H1 (cell line): ENCODE results near the gene GABPB1. TPM values are rescaled to one million over a fixed set of nuclear protein-coding genes. Genes with fewer than 3 reads are reported as not detected.

Experiments
- CTCF ChIA-PET: fragments of 300-600 bp; sonication (Branson Sonifier 250); formaldehyde crosslinking; loops from one replicate; lab custom pipeline; 2021; ENCODE audit not compliant: partially characterized antibody; lab: Charles Lee
- POLR2A ChIA-PET: fragments of 300-600 bp; sonication (Branson Sonifier 250); formaldehyde crosslinking; loops from one replicate; lab custom pipeline; 2021; ENCODE audit warnings: inconsistent platforms; ENCODE audit not compliant: partially characterized antibody; lab: Charles Lee
- DNase-seq, 2 experiments: peaks; one replicate each; pipeline versions ENCODE4 v3.0.0 to v3.0.0-alpha.2; 2010 to 2022; ENCODE audit warnings: low spot score in 2 of 2, low read depth in 1 of 2, mixed read lengths in 1 of 2
- FAIRE-seq: peaks from 2 replicates; lab custom pipeline; 2011; peaks lifted over from hg19 to GRCh38; lab: Jason Lieb, UNC
- H2AFZ ChIP-seq: 2 replicates; pipeline ENCODE4 v1.8.1; 2012; ENCODE audit warnings: low read length, inconsistent platforms
- H2AK5ac ChIP-seq: 2 replicates; pipeline ENCODE4 v1.6.1; 2013; ENCODE audit warnings: low read depth, low read length
- H2BK120ac ChIP-seq: replicated peaks from 2 replicates; pipeline ENCODE3; 2013; ENCODE audit warnings: low read depth, low read length, inconsistent platforms
- H2BK12ac ChIP-seq: 2 replicates; pipeline ENCODE4 v1.6.1; 2013; ENCODE audit warnings: low read depth, low read length
- H2BK15ac ChIP-seq: 2 replicates; pipeline ENCODE4 v1.6.1; 2013; ENCODE audit warnings: low read length
- H2BK20ac ChIP-seq: 2 replicates; pipeline ENCODE4 v1.6.1; 2013; ENCODE audit warnings: low read length
- H2BK5ac ChIP-seq: 2 replicates; pipeline ENCODE4 v1.6.1; 2013; ENCODE audit warnings: low read depth, low read length
- H3K14ac ChIP-seq: 2 replicates; pipeline ENCODE4 v1.6.1; 2013; ENCODE audit warnings: inconsistent platforms; ENCODE audit not compliant: insufficient read length
- H3K18ac ChIP-seq: 2 replicates; pipeline ENCODE4 v1.6.1; 2013; ENCODE audit warnings: low read length; ENCODE audit errors: extremely low read depth
- H3K23ac ChIP-seq: 2 replicates; pipeline ENCODE4 v1.6.1; 2013; ENCODE audit warnings: inconsistent platforms; ENCODE audit not compliant: insufficient read length
- H3K23me2 ChIP-seq: 2 replicates; pipeline ENCODE4 v1.6.1; 2013; ENCODE audit warnings: low read depth, low read length
- H3K27ac ChIP-seq: 2 replicates; pipeline ENCODE4 v1.6.1; 2011; ENCODE audit warnings: low read depth, low read length, inconsistent platforms
- H3K27me3 ChIP-seq, 4 experiments: replicated peaks in 1 of 4; 1 replicate in 1 of 4; 2 replicates in 3 of 4; pipeline versions ENCODE4 v1.6.1 to v1.8.1; 2011 to 2013; ENCODE audit warnings: low read length in 3 of 4, mild to moderate bottlenecking in 3 of 4, inconsistent platforms in 2 of 4, mixed read lengths in 2 of 4, moderate library complexity in 1 of 4; ENCODE audit not compliant: control insufficient read depth in 3 of 4, insufficient read depth in 3 of 4; ENCODE audit errors: extremely low read depth in 1 of 4
- H3K36me3 ChIP-seq, 4 experiments: 2 replicates each; pipeline versions ENCODE4 v1.6.1 to v1.8.1; 2011 to 2013; ENCODE audit warnings: mild to moderate bottlenecking in 4 of 4, low read length in 3 of 4, moderate library complexity in 2 of 4, control low read depth in 1 of 4, inconsistent platforms in 1 of 4; ENCODE audit not compliant: insufficient read depth in 4 of 4, control insufficient read depth in 2 of 4
- H3K4ac ChIP-seq: replicated peaks from 2 replicates; pipeline ENCODE3; 2013; ENCODE audit warnings: low read length, low read depth, mixed read lengths, inconsistent platforms; ENCODE audit not compliant: insufficient read length
- H3K4me1 ChIP-seq, 4 experiments: replicated peaks in 1 of 4; 1 replicate in 1 of 4; 2 replicates in 3 of 4; pipeline versions ENCODE4 v1.6.1 to v1.8.1; 2011 to 2013; ENCODE audit warnings: low read length in 3 of 4, inconsistent platforms in 2 of 4, mixed read lengths in 1 of 4; ENCODE audit not compliant: insufficient read depth in 4 of 4, control insufficient read depth in 3 of 4
- H3K4me2 ChIP-seq, 2 experiments: 2 replicates each; pipeline versions ENCODE4 v1.6.1 to v1.8.1; 2011 to 2013; ENCODE audit warnings: low read depth in 2 of 2, low read length in 2 of 2, control low read depth in 1 of 2, inconsistent platforms in 1 of 2, mild to moderate bottlenecking in 1 of 2; ENCODE audit not compliant: insufficient read depth in 1 of 2
- H3K4me3 ChIP-seq, 4 experiments: fragments of 200-600, 300-600 bp in 1 of 4; sonication (generic), shearing (Covaris generic), sonication (Bioruptor Twin) in 1 of 4; 2 replicates each; pipeline versions ENCODE4 v1.5.1 to v1.8.1; 2011 to 2016; ENCODE audit warnings: low read length in 4 of 4, low read depth in 3 of 4, control low read depth in 2 of 4, inconsistent platforms in 2 of 4, mild to moderate bottlenecking in 2 of 4, mixed read lengths in 1 of 4, moderate library complexity in 1 of 4; ENCODE audit not compliant: insufficient read depth in 2 of 4; ENCODE audit errors: extremely low read depth in 1 of 4
- H3K56ac ChIP-seq: replicated peaks from 2 replicates; pipeline ENCODE3; 2013; ENCODE audit warnings: low read depth, mild to moderate bottlenecking, mixed read lengths, low read length, inconsistent platforms; ENCODE audit not compliant: insufficient read length
- H3K79me1 ChIP-seq: 2 replicates; pipeline ENCODE4 v1.6.1; 2013; ENCODE audit warnings: low read depth, low read length, control low read depth
- H3K79me2 ChIP-seq, 2 experiments: 2 replicates each; pipeline versions ENCODE4 v1.6.1 to v1.8.1; 2012 to 2013; ENCODE audit warnings: low read length in 2 of 2, mild to moderate bottlenecking in 2 of 2, inconsistent platforms in 1 of 2; ENCODE audit not compliant: insufficient read depth in 2 of 2, control insufficient read depth in 1 of 2
- H3K9ac ChIP-seq, 4 experiments: replicated peaks in 1 of 4; 1 replicate in 1 of 4; 2 replicates in 3 of 4; pipeline versions ENCODE4 v1.6.1 to v1.8.1; 2011 to 2013; ENCODE audit warnings: low read depth in 3 of 4, low read length in 3 of 4, control low read depth in 2 of 4, mild to moderate bottlenecking in 2 of 4, moderate library complexity in 2 of 4, inconsistent platforms in 1 of 4; ENCODE audit errors: extremely low read depth in 1 of 4
- H3K9me3 ChIP-seq, 2 experiments: 2 replicates each; pipeline versions ENCODE4 v1.6.1 to v1.8.1; 2012 to 2013; ENCODE audit warnings: mild to moderate bottlenecking in 2 of 2, moderate library complexity in 2 of 2, control low read depth in 1 of 2, inconsistent platforms in 1 of 2, low read depth in 1 of 2, low read length in 1 of 2, mixed read lengths in 1 of 2; ENCODE audit not compliant: insufficient read depth in 2 of 2
- H4K20me1 ChIP-seq, 2 experiments: replicated peaks in 1 of 2; 2 replicates each; pipeline versions ENCODE3 to v1.8.1; 2011 to 2013; ENCODE audit warnings: inconsistent platforms in 2 of 2, low read length in 2 of 2, mild to moderate bottlenecking in 1 of 2; ENCODE audit not compliant: insufficient read depth in 2 of 2, control insufficient read depth in 1 of 2
- H4K5ac ChIP-seq: 2 replicates; pipeline ENCODE4 v1.6.1; 2013; ENCODE audit warnings: low read length, low read depth, mixed read lengths, inconsistent platforms; ENCODE audit not compliant: insufficient read length
- H4K8ac ChIP-seq: 2 replicates; pipeline ENCODE4 v1.8.0; 2013; ENCODE audit warnings: mild to moderate bottlenecking, moderate library complexity, low read length, inconsistent platforms; ENCODE audit not compliant: insufficient read depth; ENCODE audit errors: extremely low read depth
- H4K91ac ChIP-seq: replicated peaks from 2 replicates; pipeline ENCODE3; 2013; ENCODE audit warnings: low read length, mixed read lengths, inconsistent platforms; ENCODE audit not compliant: insufficient read length
- CBX5 ChIP-seq: fragments of 300-800, 300-1000 bp; sonication (generic); IDR thresholded peaks from 2 replicates; pipeline ENCODE4 v1.7.1; 2016; ENCODE audit warnings: antibody characterized with exemption, low read length, low read depth
- CBX8 ChIP-seq: fragments of 300-800, 300-1000 bp; sonication (generic); IDR thresholded peaks from 2 replicates; pipeline ENCODE4 v1.7.1; 2016; ENCODE audit warnings: low read depth, low read length, borderline replicate concordance
- E2F6 ChIP-seq: IDR thresholded peaks from 2 replicates; pipeline ENCODE4 v1.6.1; 2012; ENCODE audit warnings: inconsistent platforms
- FOSL1 ChIP-seq: IDR thresholded peaks from 2 replicates; pipeline ENCODE4 v1.6.1; 2011; ENCODE audit warnings: mild to moderate bottlenecking, low read depth, low read length, moderate library complexity; ENCODE audit not compliant: insufficient read depth
- HDAC6 ChIP-seq: IDR thresholded peaks from one replicate; pipeline ENCODE4 v1.7.1; 2012; ENCODE audit warnings: low read depth, mild to moderate bottlenecking, inconsistent platforms, low read length, moderate library complexity
- JUN ChIP-seq: IDR thresholded peaks from 2 replicates; pipeline ENCODE4 v1.6.1; 2011; ENCODE audit warnings: low read depth, mild to moderate bottlenecking, improper control_type of control experiment, low read length
- MAFK ChIP-seq: IDR thresholded peaks from 2 replicates; pipeline ENCODE4 v1.6.1; 2012; ENCODE audit warnings: low read depth, mild to moderate bottlenecking, improper control_type of control experiment, low read length
- POLR2A ChIP-seq, 2 experiments: IDR thresholded peaks; 1 replicate in 1 of 2; 2 replicates in 1 of 2; pipeline ENCODE4 v1.6.1; 2011; ENCODE audit warnings: low read depth in 2 of 2, low read length in 2 of 2, mild to moderate bottlenecking in 2 of 2; ENCODE audit errors: control extremely low read depth in 1 of 2
- RFX5 ChIP-seq: IDR thresholded peaks from 2 replicates; pipeline ENCODE4 v1.6.1; 2011; ENCODE audit warnings: low read depth, low read length, improper control_type of control experiment, borderline replicate concordance
- RNF2 ChIP-seq: fragments of 200-900, 300-1000 bp; sonication (generic); IDR thresholded peaks from 2 replicates; pipeline ENCODE4 v1.7.1; 2016; ENCODE audit warnings: borderline replicate concordance, low read depth, mild to moderate bottlenecking, antibody characterized with exemption, low read length; ENCODE audit not compliant: poor library complexity, severe bottlenecking; ENCODE audit errors: missing control alignments
- SAP30 ChIP-seq: fragments of 300-600 bp; sonication (generic); IDR thresholded peaks from 2 replicates; pipeline ENCODE4 v1.7.1; 2012; ENCODE audit warnings: low read length, moderate library complexity, mild to moderate bottlenecking, inconsistent platforms; ENCODE audit not compliant: insufficient read depth, insufficient replicate concordance
- SIRT6 ChIP-seq: IDR thresholded peaks from one replicate; pipeline ENCODE4 v1.7.1; 2012; ENCODE audit warnings: low read length, inconsistent platforms
- SRF ChIP-seq: IDR thresholded peaks from 2 replicates; pipeline ENCODE4 v1.6.1; 2011; ENCODE audit warnings: mild to moderate bottlenecking, low read depth, low read length, moderate library complexity
- WGBS, 2 experiments: shearing (Covaris generic) in 1 of 2; methylation state at CpG; one replicate each; pipeline versions ENCODE4 v1.1.6 to v1.1.7; 2013 to 2015; ENCODE audit warnings: low lambda C conversion rate in 2 of 2, mixed read lengths in 2 of 2, inconsistent platforms in 1 of 2, low coverage in 1 of 2, missing lambda C conversion rate in 1 of 2; ENCODE audit not compliant: insufficient replicate concordance in 2 of 2, insufficient coverage in 1 of 2, insufficient read length in 1 of 2; ENCODE audit errors: extremely low coverage in 1 of 2, missing lambda C conversion rate in 1 of 2; 5-methylcytosine and 5-hydroxymethylcytosine counted together
- polyA plus RNA-seq, 7 experiments: library from polyadenylated mRNA; depleted of rRNA in 3 of 7; stranded (reverse) in 5 of 7; unstranded in 2 of 7; fragments of >200 nt in 5 of 7; fragments of 200-250 nt in 2 of 7; gene quantifications; 1 replicate in 5 of 7; 2 replicates in 1 of 7; 4 replicates in 1 of 7; pipeline versions ENCODE4 v1.2.1 to v1.2.3, GENCODE V29; 2011 to 2013; ENCODE audit warnings: missing spikeins in 2 of 7, mixed read lengths in 2 of 7
- total RNA-seq: library from RNA; stranded (reverse); fragmentation: NEBNext Ultra II Directional; extraction: Animal tissue kit (Norgen Biotek cat#: 25700); gene quantifications from 2 replicates; pipeline ENCODE4 v1.2.1, GENCODE V29; 2021

The GABPB1 gene
- total and polyA plus RNA-seq, 2 of the 8 experiments (the other 6 are each of a cell fraction or from before 2014, with no cell fraction given), result 24.5 to 32.3 TPM

GRCh38 chr15:50275908-50276307 lies 79.1 kb downstream of the GABPB1 start:
- Histone ChIP-seq H3K36me3 (peaks cover 0 to 2% (median 0%) of the 10 kb centered on the region in 4 experiments; a peak in 1 of 8 replicates), H3K9ac (no peak overlapping the region), H3K4me1 (no peaks in the 10 kb centered on the region), H3K18ac (no peak overlapping the region), H3K4me2 (no peak overlapping the region), H3K79me1 (no peaks in the 10 kb centered on the region), H4K91ac (no peak overlapping the region), H2BK12ac (no peak overlapping the region), H3K14ac (no peak overlapping the region), H3K9me3 (no peaks in the 10 kb centered on the region), H3K79me2 (no peaks in the 10 kb centered on the region), H4K5ac (no peak overlapping the region), H2AK5ac (no peak overlapping the region), H2BK15ac (no peak overlapping the region), H2BK5ac (no peak overlapping the region), H3K27me3 (no peaks in the 10 kb centered on the region), H3K4ac (no peak overlapping the region), H2BK20ac (no peak overlapping the region), H4K8ac (no peak overlapping the region), H3K56ac (no peak overlapping the region), H4K20me1 (no peaks in the 10 kb centered on the region), H3K4me3 (no peak overlapping the region), H3K23me2 (no peaks in the 10 kb centered on the region; the same call in 1 of the 2 replicates), H2AFZ (no peak overlapping the region), H3K23ac (no peak overlapping the region), H2BK120ac (no peak overlapping the region), H3K27ac (no peak overlapping the region)
- ChIA-PET CTCF (no interaction called here), POLR2A (no interaction called here)
- no peak for DNase-seq
- FAIRE-seq, result no peak
- 91% methylated on average over 3 of the region's 3 CpGs; no CpG with 5 or more reads in 1 of the 2 experiments for WGBS, 2 experiments
- TF ChIP-seq CBX8 (no peak), RNF2 (no peak), HDAC6 (no peak), SIRT6 (no peak), JUN (no peak), FOSL1 (no peak), SAP30 (no peak), SRF (no peak), POLR2A (IDR thresholded peaks at IDR 0.05; ENCODE audit: control extremely low read depth in 1 of 2, low read depth in 2 of 2, low read length in 2 of 2) (no peak), E2F6 (no peak), MAFK (no peak), CBX5 (no peak), RFX5 (no peak)
